OCI-LY3 (cell line): ENCODE data around the gene WDR31.

Source experiments
- EZH2phosphoT487 ChIP-seq: fragments of 200-600 bp; shearing (Covaris generic); IDR thresholded peaks from 2 replicates; pipeline ENCODE4 v1.6.1; 2018; ENCODE audit warnings: antibody characterized with exemption, mixed run types, low read depth
- TF ChIP-seq, protein P1 (sequence below): fragments of 200-600, 300-600 bp; sonication (generic); IDR thresholded peaks from 2 replicates; pipeline ENCODE4 v1.5.1; 2014; ENCODE audit warnings: antibody characterized with exemption, low read length, low read depth

DNA sequence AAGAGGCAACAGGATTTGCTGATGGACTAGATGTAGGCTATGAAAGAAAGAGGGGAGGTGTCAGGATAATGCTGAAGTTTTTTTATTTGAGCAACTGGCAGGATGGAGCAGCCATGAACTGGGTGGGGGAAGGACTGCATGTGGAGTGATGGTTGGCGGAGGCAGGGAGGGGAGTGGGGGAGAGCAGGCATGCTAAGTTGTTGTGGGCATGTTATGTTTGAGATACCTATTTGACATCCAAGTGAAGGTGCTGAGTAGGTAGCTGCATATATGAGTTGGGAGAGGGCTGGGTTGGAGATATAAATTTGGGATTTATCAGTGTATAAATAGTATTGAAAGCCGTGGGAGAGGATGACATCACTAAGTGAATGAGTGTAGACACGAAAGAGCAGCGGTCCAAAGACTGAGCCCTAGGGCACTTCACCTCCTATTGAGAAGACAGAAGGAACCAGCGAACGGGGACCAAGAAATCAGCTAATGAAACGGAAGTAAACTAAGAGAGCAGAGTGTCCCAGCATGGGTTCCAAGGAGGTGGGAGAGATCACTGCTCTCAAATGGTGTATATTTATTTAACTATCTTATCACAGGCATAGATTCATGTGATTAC lies 16.7 kb upstream of the WDR31 start:
- TF ChIP-seq, protein P1, sequence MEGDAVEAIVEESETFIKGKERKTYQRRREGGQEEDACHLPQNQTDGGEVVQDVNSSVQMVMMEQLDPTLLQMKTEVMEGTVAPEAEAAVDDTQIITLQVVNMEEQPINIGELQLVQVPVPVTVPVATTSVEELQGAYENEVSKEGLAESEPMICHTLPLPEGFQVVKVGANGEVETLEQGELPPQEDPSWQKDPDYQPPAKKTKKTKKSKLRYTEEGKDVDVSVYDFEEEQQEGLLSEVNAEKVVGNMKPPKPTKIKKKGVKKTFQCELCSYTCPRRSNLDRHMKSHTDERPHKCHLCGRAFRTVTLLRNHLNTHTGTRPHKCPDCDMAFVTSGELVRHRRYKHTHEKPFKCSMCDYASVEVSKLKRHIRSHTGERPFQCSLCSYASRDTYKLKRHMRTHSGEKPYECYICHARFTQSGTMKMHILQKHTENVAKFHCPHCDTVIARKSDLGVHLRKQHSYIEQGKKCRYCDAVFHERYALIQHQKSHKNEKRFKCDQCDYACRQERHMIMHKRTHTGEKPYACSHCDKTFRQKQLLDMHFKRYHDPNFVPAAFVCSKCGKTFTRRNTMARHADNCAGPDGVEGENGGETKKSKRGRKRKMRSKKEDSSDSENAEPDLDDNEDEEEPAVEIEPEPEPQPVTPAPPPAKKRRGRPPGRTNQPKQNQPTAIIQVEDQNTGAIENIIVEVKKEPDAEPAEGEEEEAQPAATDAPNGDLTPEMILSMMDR, result no peak
- TF ChIP-seq EZH2phosphoT487, result no peak
